Measurements from ENCODE around the gene CKAP2L.

GRCh38 chr2:112731479-112731878 lies 32.9 kb downstream of the CKAP2L start:
- TF ChIP-seq EZH2 (IDR thresholded peaks at IDR 0.05; ENCODE audit: insufficient read depth, poor library complexity, severe bottlenecking) (no peak), EZH2phosphoT487 (IDR thresholded peaks at IDR 0.05; ENCODE audit: insufficient read depth, low read depth) (no peak)

Measured in GM23248 (cell line).